ENCODE results near the gene CLDND1.
"Not testable (repeated sequence)": the region's sequence is repeated elsewhere in the genome, so short reads cannot be mapped to it uniquely, and the experiment has no call there.

Gene CLDND1

DNA sequence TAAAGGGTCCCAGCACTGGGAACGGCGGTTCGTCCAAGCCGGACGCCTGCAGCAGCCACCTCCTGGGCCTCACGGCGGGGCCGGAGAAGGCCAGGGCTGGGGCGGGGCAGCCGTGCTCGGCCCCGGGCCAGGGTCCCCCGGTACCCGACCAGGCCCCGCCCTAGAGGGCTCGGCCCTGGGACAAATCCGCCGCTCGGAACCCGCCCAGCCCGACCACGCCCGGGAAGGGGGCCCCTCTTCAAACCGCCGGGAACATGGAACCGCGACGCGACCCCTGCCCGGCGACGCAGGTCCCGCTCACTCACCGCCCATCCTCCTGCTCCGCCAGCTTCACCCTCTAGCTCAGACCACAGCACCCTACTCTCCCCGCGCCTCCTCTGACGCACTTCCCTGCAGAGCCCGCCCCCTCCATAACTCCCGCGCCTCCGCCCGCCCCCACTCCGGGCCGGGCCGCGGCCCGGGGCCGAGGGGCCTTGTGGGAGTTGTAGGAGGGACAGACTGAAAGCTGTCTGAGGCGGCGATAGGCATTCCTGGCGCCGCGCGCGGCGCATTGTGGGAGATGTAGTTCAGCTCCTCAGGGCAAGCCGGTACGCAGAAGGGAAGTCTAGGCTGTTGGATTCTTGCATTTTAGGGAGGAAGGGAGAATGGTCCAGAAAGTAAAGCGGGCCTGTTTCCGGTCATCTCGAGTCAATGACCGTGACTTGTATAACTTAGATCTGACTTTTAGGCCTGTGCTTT lies at the start of gene CLDND1:
Gene CLDND1 (minus strand): TSS at position 359 of the 738 bp plus-strand sequence. CDS start 1,478 bp downstream, outside the sequence.
- peak; percentile 95 for DNase-seq

GRCh38 chr3:98568402-98568801 lies 45.7 kb upstream of the CLDND1 start:
- no peak for DNase-seq

DNA sequence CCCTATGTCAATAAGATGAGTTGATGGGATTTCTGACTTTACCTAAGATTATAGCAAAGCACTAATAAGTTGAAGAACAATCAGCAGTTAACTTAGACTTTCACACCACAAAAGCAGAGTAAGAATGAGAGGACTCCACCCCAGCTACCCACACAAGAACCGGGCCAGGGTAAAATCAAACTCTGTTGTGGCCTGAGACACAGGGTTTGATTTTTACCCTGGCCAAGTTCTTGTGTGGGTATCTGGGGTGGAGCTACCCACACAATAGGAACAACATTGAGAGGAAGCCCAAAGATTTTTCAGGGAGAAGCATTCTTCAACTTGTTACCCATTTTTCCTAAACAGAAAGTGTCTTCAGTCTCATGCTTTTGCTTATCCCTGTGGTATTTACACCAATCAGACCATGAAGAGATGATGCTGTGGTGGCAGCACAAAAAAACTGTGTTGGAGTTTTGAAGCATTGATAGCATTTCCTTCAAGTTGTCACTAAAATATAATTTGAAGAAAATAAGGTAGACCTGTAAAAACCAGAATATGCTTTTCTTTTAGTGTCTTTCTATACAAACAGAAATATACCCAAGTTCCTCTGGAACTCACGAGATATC lies 45.1 kb upstream of the CLDND1 start:
- DNase-seq, result no peak

DNA sequence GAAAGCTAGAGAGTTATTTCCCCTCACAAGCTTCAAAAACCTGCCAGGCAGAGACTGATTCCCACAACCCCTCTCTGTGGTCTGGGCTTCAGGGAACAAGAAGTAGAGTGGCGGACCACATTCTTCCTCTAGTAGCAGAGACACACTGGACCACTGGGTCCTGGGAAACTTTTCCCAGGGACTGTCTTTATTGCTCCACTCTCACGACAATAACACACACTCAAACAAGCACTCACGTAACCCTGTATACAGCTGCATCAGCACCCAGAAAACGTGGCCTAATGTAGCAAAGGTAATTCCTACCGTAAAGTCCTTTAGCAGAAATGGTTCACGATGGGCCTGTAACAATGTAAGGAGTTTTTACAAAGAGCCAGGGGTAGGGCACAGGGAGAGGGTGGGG lies 43.1 kb upstream of the CLDND1 start:
- no peak for DNase-seq

DNA sequence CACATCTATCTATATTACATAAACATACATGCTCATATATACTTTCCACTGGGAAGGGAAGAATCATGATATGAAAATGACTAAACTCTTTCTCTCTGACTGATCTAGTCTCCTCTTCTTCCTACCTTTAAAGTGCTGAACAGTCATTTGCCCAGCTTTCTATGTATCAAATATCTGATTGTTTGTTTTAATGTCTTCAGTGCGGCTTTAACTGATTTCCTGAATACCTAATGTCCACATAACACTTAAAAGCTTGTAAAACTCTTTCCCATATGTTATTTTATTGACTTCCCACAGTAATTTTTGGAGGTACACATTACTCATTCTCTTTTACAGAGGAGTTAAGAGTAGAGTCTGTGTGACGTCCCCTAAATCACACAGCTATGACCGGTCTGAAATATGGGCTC lies 42.5 kb upstream of the CLDND1 start:
- DNase-seq, result no peak

DNA sequence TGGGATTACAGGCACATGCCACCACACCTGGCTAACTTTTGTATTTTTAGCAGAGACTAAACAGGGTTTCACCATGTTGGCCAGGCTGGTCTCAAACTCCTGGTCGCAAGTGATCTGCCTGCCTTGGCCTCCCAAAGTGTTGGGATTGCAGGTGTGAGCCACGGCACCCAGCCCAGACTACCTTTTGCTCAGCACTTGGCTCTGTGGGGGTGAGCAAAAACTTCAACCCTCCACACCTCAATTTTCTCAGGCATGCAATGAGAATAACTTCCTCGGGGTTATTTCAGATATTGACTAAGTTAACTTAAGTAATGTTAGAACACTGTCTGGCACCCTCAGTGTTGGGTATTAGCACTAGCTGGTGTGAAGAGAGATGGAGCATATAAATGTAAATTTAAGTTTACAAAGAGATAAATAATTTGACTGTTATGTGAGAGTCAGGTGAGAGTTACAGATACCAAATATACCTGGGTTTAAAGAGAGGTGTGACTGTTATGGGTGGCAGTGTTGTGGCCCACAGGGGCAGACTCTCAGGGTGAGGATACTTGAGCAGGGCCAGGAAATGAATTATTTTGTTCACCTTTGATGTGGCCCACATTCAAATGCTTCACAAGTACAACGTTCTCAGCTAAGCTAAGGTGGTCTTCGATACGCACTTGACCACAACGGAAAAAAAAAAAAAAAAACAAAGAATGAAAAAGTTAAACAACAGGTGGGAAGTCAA lies 41.7 kb upstream of the CLDND1 start:
- no peak for DNase-seq

DNA sequence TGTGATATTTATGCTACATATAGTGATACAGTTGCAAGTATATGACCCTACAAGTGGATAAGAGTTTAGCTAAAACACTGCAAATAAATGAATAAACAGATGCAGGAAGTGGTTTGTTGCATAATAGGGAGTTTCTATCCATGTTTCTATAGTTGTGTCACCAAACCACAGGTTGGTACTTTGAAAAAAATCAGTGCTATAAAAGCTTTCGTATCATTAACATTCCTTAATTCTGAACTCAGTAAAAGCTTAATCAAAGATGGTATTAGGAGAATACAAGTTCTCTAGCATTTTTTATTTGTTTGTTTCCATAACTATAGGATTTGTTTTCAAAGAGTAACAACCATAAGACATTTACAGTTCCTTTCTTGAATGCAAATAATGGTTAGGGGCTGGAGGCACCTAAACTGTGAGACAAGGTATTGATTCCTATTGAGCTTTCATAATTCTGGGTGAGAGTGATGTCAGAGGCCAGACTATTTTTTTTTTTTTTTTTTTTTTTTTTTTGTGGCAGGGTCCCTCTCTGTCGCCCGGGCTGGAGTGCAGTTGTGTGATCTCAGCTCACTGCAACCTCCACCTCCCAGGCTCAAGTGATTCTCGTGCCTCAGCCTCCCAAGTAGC lies 41.1 kb upstream of the CLDND1 start:
- DNase-seq, result peak; percentile 38

DNA sequence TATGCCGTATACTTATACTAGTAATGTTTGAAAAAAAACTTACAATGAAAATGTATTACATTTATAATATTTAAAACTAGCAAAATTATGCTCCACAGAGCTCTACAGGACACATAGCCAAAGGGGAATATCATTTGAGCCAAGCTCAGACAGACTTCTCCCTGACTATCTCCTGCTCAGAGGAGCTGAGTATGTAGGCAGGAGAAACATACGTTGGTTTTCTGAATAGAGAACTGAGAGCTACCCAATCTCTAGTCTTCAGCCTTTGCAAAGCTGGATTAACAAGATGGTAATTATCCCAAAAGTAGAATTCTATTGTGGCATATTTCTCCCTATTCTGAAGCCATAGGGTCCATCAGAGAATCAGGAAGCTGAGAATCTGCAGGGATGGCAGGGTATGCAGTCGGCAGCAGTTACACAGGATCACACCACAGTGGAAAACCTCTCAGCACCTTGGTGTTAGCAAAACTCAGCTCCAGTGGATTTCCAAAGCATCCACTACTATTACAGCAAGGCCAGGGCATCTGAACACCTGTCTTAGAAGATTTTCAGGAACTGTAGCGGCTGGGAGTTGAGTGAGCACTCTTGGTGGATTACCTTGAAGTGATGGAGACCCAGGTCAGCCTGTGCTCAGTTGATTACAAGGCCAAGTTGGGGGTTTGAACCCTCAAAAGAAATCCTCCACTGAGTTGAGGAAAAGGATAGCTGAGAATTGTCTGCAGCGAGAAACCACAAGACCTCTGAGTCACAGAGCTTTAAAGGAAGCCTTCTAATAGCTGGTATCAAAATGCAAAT lies 39.2 kb upstream of the CLDND1 start:
- DNase-seq, result no peak

DNA sequence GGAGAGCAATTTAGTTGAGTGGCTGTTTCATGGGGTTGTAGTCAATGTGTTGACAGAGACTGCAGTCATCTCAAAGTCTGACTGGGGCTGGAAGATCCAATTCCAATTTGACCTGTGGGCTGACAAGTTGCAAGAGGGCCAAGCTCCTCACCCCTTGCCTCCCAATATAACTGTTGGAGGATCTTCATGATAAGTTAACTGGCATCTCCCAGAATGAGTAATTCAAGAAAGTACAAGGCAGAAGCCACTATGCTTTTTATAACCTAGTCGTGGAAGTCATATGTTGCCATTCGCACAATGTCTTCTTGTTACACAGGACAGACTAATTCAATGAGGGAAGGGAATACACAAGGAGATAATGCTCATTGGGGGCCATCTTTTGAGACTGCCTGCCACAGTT lies 38.2 kb upstream of the CLDND1 start:
- no peak for DNase-seq

- not testable (repeated sequence) for DNase-seq
These were observed 37.1 kb upstream of the CLDND1 start for GRCh38 chr3:98559769-98560168.

GRCh38 chr3:98558100-98558827 lies 35.6 kb upstream of the CLDND1 start:
- DNase-seq, result no peak

DNA sequence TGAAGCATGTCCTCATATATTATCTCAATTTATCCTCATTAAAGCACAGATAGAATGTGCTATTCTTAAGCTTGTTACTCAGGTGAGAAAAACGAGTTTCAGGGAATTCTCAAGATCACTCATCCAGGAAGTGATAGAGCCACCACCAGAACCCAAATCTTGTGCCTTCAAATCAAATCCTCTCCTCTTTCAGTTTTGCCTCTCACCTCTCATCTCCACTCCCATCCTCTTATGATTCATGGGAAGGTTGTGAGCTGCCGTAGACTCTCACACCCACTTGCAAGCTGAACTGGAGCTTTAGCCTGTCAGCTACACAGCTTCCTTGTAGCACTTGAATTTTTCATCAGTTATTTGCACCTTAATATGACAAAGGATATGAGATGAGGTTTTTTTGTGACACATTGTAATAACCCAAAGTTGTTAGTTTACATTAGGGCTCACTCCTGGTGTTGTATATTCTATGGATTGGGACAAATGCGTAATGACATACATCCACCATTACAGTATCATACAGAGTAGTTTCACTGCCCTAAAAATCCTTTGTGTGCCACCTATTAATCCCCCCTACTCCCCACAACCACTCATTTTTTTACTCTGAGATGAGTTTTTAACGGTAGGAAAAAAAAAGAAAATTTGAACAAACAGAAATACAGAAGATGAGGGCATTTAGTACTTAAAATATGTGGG lies 34.8 kb upstream of the CLDND1 start:
- no peak for DNase-seq

- peak; percentile 39 for DNase-seq
These were observed 33.7 kb upstream of the CLDND1 start for GRCh38 chr3:98556164-98557130.

GRCh38 chr3:98555025-98555379 lies 32.3 kb upstream of the CLDND1 start:
- DNase-seq, result no peak

DNA sequence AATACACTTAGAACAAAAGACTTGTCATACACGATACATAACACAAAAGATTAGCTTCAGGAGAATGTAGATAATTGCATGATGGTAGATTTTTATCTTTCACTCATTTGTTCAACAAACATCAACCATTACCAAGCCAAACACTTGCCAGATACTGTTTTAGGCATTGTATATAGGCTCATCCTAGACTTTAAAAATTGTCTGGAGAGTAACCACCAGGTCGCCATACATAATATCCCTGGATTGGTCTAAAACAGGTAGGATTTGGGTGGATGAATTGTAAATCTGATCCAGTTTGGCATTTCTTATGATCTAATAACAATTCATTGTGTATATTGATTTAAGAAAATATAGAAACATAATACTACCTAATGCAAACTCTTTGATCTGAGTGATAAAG lies 31.9 kb upstream of the CLDND1 start:
- no peak for DNase-seq

DNA sequence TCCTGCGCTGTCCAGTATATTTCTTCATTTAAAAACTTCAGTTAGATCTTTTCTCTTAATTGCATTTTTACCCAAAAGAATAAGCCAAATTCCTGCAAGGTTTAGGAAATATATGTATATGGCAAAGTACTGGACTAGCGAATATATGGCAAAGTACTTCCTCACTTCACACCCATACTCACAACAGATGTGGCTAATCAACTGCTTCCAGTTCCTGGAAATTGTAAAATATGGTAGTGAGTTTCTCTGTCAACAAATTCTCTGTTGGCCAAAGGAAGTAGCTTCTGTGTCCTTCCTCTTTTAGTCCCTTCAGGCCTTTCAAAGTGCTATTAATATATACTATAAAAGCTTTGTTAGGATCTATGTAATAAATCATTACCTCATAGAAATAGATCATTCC lies 31.1 kb upstream of the CLDND1 start:
- DNase-seq, result no peak

DNA sequence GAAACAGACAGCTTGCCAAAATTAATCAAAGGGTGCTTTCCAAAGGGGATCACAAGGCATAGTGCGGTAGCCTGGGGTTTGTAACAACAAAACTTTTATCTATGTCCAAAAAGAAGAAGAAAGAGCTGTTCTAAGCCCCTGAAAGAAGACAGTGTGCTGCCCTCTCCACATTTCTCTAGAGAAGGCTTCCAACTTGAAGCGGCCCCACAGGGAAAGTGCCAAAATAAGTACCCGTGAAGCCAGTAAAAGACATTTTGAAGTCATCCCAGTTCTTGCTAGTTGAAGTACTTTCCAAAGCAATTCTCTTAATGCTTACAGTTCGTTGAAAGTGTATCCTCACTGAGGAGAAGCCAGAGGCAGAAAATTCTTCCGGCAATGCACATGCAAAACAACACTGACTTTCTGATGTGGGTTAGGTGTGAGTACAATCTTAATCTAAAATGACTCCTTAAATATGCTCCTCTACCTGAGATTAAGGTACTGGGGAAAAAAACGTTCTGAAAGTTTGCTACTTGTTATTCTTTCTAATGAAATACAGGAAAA lies 30.4 kb upstream of the CLDND1 start:
- no peak for DNase-seq

DNA sequence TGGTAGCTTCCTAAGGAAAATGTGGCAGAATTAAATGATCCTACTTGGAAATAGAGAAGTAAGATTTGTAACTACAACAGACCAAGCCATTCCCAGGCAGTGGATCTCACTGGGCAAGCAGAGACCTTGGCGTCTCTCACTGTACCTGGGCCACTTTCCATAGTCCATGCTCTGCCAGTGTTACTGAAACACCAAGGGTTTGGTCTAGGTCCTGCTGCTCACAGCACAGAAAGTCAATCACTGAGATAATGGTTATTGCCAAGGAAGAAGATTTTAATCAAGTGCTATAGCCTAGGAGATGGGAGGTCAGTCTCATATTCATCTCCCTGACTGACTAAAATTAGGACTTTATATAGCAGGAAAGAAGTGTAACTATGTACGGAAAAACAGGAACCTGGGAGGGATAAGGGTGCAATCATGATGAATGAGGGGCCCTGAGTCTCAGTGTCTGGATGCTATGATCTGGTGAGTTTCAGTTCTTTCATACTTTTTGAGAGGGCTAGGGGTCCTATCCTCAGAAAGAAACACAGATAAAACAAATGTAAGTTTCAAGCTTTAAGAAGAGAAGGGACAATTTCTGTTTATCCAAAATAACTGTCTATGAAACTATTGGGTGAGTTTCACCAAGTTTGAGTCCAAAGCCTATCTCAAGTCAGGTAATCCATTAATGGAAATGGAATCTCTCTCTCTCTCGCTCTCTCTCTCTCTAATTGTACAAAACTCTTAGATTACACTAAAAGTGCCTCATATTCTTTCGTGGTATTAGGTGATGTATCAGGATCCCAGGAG lies 29.7 kb upstream of the CLDND1 start:
- no peak for DNase-seq

- no peak for DNase-seq
These were observed 29.1 kb upstream of the CLDND1 start for GRCh38 chr3:98551754-98552153.
